ENCODE data around the gene RBM19. TPM values are rescaled to one million over a fixed set of nuclear protein-coding genes. Genes with fewer than 3 reads are reported as not detected.

The RBM19 gene
- polyA plus RNA-seq, 1 donor: 27.2 TPM

DNA sequence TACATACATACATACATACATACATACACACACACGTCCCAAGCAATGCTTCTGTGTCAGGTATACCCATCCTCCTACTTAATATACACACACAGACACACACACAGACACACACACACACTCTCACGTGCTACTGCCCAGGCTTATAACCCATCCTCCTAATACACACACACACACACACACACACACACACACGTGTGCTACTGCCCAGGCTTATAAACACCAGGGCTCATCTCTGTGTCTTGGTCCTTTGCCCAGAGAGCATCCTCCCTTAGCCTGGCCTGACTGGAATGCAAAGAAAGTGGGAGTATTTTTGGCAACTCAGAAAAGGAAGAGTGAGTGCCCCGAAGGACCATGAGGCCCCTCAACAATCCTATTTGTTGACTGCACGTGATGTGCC, 129.0 kb downstream of the RBM19 start:
- Histone ChIP-seq H3K27me3 (ENCODE audit: control insufficient read depth, insufficient read depth, low read length) (no peaks in the 10 kb centered on the region), H3K36me3 (ENCODE audit: control insufficient read depth, insufficient read depth, low read length) (no peaks in the 10 kb centered on the region), H3K27ac (ENCODE audit: low read length) (no peak overlapping the region), H3K9me3 (ENCODE audit: control insufficient read depth, low read depth, low read length) (no peaks in the 10 kb centered on the region), H3K4me3 (ENCODE audit: low read length) (no peak overlapping the region), H3K4me1 (ENCODE audit: control insufficient read depth, insufficient read depth, low read length) (no peaks in the 10 kb centered on the region)
- WGBS (ENCODE audit: insufficient coverage, low lambda C conversion rate): no CpG with 5 or more reads among the region's 5 CpGs
- no peak for DNase-seq

DNA sequence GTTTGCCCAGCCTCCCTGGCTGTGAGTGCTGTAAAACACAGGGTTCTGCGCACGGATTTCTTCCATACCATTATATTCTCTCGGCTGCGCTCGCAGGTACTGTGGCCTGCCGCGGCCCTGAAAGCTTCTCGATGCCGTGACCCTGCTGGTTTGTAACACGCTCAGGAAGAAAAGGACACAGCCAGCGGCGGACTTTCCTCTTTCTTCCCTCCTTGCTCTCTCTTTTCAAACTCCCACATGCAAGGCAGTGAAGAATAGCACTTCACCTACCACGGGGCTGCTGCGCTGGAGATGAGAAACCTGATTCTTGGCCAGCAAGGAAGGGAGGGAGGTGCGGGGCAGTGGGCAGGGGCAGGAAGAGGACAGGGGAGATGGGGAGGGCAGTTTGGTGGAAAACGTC, 130.2 kb downstream of the RBM19 start:
- no peaks in the 10 kb centered on the region for H3K36me3 ChIP-seq (ENCODE audit: control insufficient read depth, insufficient read depth, low read length)
- 60% methylated on average over 1 of the region's 16 CpGs for WGBS (ENCODE audit: insufficient coverage, low lambda C conversion rate)
- DNase-seq: no peak
- H3K4me3 ChIP-seq (ENCODE audit: low read length): no peak overlapping the region
- H3K27me3 ChIP-seq (ENCODE audit: control insufficient read depth, insufficient read depth, low read length): no peaks in the 10 kb centered on the region
- H3K9me3 ChIP-seq (ENCODE audit: control insufficient read depth, low read depth, low read length): no peaks in the 10 kb centered on the region
- no peak overlapping the region for H3K27ac ChIP-seq (ENCODE audit: low read length)
- H3K4me1 ChIP-seq (ENCODE audit: control insufficient read depth, insufficient read depth, low read length): no peaks in the 10 kb centered on the region

DNA sequence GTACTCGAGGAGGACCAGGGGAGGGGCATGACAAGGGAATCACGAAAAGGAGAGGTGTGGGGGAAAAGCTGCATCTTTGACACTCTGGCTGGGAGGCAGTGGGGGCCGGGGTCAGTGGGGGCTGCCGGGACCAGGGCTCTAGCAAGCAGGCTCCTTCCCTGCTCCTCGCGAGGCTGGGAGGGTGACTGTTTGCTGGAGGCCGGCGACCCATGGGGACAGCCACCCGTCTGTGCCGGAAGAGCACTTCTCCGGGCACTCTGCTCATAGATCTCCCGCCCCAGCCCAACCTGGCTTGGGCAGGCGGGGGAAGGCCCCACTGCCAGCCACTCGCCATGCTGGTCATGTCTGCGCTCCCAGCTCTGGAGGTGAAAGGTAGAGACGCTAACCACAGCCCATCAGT, 130.7 kb downstream of the RBM19 start:
- no peaks in the 10 kb centered on the region for H3K4me1 ChIP-seq (ENCODE audit: control insufficient read depth, insufficient read depth, low read length)
- no peak for DNase-seq
- no CpG with 5 or more reads among the region's 16 CpGs for WGBS (ENCODE audit: insufficient coverage, low lambda C conversion rate)
- no peaks in the 10 kb centered on the region for H3K27me3 ChIP-seq (ENCODE audit: control insufficient read depth, insufficient read depth, low read length)
- no peak overlapping the region for H3K27ac ChIP-seq (ENCODE audit: low read length)
- H3K9me3 ChIP-seq (ENCODE audit: control insufficient read depth, low read depth, low read length): no peaks in the 10 kb centered on the region
- H3K36me3 ChIP-seq (ENCODE audit: control insufficient read depth, insufficient read depth, low read length): no peaks in the 10 kb centered on the region
- no peak overlapping the region for H3K4me3 ChIP-seq (ENCODE audit: low read length)

DNA sequence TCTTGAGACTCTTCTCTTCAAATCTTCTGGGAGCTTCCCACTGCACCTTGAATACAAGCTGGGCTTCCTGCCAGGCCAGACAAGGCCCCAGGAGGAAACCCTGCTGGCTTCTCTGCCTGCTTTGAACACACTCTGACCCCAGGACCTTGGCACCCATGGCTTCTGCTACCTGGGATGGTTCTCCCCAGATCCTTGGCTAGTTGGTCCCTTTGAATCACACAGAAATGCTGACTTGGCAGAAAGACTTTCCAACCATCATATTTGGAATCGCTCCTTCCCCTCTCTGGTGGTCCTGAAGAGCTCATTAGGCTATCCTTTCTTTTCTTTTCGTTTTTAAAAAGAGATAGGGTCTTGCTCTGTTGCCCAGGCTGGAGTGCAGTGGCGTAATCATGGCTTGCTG, 132.7 kb downstream of the RBM19 start:
- Histone ChIP-seq H3K36me3 (ENCODE audit: control insufficient read depth, insufficient read depth, low read length) (no peaks in the 10 kb centered on the region), H3K9me3 (ENCODE audit: control insufficient read depth, low read depth, low read length) (no peaks in the 10 kb centered on the region), H3K27me3 (ENCODE audit: control insufficient read depth, insufficient read depth, low read length) (no peaks in the 10 kb centered on the region), H3K4me1 (ENCODE audit: control insufficient read depth, insufficient read depth, low read length) (no peaks in the 10 kb centered on the region), H3K4me3 (ENCODE audit: low read length) (no peak overlapping the region), H3K27ac (ENCODE audit: low read length) (no peak overlapping the region)
- WGBS (ENCODE audit: insufficient coverage, low lambda C conversion rate): 100% methylated on average over 2 of the region's 3 CpGs
- no peak for DNase-seq

DNA sequence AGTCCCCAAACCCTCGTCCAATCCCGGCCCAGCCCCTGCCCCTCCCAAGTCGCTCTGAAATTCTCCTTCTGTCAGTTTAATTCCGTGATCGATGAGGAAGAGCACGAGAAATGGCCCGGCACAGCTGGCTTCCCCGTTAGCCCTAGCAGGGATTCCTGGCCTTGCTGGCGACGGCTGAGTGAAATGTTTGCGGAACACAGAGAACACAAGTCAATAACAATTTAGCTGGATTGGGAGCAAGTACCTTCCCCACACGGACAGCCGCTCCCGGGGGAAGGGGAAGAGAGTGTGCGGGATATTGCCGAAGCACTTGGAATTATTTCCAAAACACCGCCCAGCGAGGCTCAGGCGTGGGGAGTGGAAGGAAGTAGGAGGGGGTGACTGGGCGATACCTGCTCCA, 134.6 kb downstream of the RBM19 start:
- H3K27ac ChIP-seq (ENCODE audit: low read length): no peak overlapping the region
- no peaks in the 10 kb centered on the region for H3K36me3 ChIP-seq (ENCODE audit: control insufficient read depth, insufficient read depth, low read length)
- no peaks in the 10 kb centered on the region for H3K9me3 ChIP-seq (ENCODE audit: control insufficient read depth, low read depth, low read length)
- no peak overlapping the region for H3K4me3 ChIP-seq (ENCODE audit: low read length)
- no peaks in the 10 kb centered on the region for H3K4me1 ChIP-seq (ENCODE audit: control insufficient read depth, insufficient read depth, low read length)
- no peaks in the 10 kb centered on the region for H3K27me3 ChIP-seq (ENCODE audit: control insufficient read depth, insufficient read depth, low read length)
- no CpG with 5 or more reads among the region's 20 CpGs for WGBS (ENCODE audit: insufficient coverage, low lambda C conversion rate)
- no peak for DNase-seq

DNA sequence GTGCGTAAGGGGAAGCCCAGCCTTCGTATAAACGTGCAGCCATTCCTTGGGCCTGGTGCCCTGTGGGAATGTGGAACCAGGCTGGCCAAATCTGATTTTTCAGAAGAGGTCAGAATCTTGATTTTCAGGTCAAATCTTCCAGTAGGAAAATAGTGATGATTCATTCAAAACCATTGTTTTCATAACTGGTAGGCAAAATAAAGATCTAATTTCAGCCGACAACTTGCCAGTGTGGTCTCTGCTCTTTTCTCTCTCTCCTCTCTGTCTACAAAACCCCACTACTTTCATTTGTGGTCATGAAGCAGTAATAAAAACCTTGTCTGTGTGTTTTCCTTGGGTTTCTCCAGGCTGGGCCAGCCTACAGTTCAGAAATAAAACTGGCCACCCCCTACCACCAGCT, 135.1 kb downstream of the RBM19 start:
- no peaks in the 10 kb centered on the region for H3K27me3 ChIP-seq (ENCODE audit: control insufficient read depth, insufficient read depth, low read length)
- 80% methylated on average over 3 of the region's 4 CpGs for WGBS (ENCODE audit: insufficient coverage, low lambda C conversion rate)
- H3K4me1 ChIP-seq (ENCODE audit: control insufficient read depth, insufficient read depth, low read length): no peaks in the 10 kb centered on the region
- no peak overlapping the region for H3K27ac ChIP-seq (ENCODE audit: low read length)
- H3K36me3 ChIP-seq (ENCODE audit: control insufficient read depth, insufficient read depth, low read length): no peaks in the 10 kb centered on the region
- DNase-seq: no peak
- no peaks in the 10 kb centered on the region for H3K9me3 ChIP-seq (ENCODE audit: control insufficient read depth, low read depth, low read length)
- no peak overlapping the region for H3K4me3 ChIP-seq (ENCODE audit: low read length)

DNA sequence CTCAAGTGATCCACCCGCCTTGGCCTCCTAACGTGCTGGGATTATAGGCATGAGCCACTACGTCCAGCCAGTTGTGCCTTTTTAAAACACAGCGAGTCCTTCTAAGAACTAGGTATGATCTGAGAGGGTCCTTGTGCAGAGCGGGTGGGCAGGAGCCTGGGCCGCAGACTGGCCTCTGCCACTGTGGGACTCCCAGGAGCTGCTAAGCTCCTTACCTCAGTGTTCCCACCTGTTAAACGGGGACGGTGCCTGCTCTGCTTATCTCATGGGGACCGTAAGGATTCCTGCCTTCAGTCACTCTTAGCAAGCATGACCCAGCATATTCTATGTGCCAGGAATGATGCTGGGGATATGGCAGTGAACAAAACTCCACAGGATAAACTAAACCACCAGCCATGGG, 136.9 kb downstream of the RBM19 start:
- WGBS (ENCODE audit: insufficient coverage, low lambda C conversion rate): no CpG with 5 or more reads among the region's 9 CpGs
- Histone ChIP-seq H3K9me3 (ENCODE audit: control insufficient read depth, low read depth, low read length) (no peaks in the 10 kb centered on the region), H3K4me1 (ENCODE audit: control insufficient read depth, insufficient read depth, low read length) (no peaks in the 10 kb centered on the region), H3K36me3 (ENCODE audit: control insufficient read depth, insufficient read depth, low read length) (no peaks in the 10 kb centered on the region), H3K27ac (ENCODE audit: low read length) (no peak overlapping the region), H3K27me3 (ENCODE audit: control insufficient read depth, insufficient read depth, low read length) (no peaks in the 10 kb centered on the region), H3K4me3 (ENCODE audit: low read length) (no peak overlapping the region)
- DNase-seq: no peak

DNA sequence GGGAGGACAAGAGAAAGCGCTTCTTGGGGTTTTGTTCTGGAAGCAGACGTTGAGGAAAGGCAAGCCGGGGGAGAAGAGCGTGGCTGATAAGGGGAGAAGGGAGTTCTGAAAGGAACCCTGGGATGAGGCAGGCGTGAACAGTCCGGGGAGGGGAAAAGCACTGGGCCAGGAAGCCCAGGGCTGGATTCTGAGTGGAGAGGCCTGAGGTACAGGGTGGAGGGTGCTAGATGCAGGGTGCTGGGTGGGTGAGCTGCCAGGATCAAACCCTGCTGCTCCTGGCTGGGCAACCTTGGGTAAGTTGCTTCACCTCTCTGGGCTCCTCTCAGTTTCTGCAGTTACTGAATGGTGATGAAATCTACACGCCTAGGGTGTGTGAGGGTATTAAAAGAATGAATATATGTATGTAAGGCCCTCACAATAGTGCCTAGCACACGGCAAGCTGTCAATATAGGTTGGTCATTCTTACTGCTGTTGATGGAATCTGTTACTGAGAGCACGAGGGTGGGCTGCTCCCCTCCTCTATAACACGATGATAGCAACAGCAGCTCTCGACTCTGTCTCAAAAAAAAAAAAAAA, 138.5 kb downstream of the RBM19 start:
- WGBS (ENCODE audit: insufficient coverage, low lambda C conversion rate): no CpG with 5 or more reads among the region's 11 CpGs
- Histone ChIP-seq H3K27me3 (ENCODE audit: control insufficient read depth, insufficient read depth, low read length) (no peaks in the 10 kb centered on the region), H3K36me3 (ENCODE audit: control insufficient read depth, insufficient read depth, low read length) (peaks cover 1% of the 10 kb centered on the region), H3K9me3 (ENCODE audit: control insufficient read depth, low read depth, low read length) (no peaks in the 10 kb centered on the region), H3K4me1 (ENCODE audit: control insufficient read depth, insufficient read depth, low read length) (no peaks in the 10 kb centered on the region), H3K27ac (ENCODE audit: low read length) (no peak overlapping the region), H3K4me3 (ENCODE audit: low read length) (no peak overlapping the region)
- no peak for DNase-seq

DNA sequence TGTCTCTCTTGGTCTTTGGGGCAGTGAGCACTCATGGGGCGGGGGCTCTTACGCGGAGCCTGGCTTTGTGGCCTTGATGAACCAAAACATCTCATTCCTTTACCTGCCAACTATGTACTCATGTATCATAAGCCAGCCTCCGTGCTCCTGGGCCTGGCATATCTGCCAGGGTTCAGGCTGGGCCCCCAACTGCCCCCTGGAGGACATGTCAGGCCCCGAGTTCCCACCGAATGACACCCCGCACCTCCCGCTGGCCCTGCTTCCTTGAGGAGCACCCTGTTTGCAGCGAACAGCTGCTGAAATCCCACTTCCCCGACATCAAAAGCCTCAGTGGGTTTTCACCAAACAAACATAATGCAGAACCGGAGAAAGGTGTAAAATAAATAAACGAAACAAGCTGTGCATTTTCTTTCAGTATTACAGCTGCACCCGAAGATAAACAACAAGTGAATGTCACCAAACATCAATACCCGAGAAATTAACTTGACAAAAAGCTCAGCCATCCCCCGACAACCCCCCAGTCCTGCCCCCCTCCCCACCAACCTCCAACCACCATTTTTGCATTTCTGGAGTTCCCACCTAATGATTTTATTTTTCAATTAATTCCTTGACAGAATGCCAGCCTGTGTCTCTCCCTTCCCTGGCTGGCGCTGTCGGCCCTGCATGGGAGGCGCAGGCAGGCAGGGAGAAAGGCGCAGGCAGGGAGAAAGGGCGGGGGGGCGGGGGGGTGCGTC, 139.2 kb downstream of the RBM19 start:
- H3K27me3 ChIP-seq (ENCODE audit: control insufficient read depth, insufficient read depth, low read length): no peaks in the 10 kb centered on the region
- WGBS (ENCODE audit: insufficient coverage, low lambda C conversion rate): no CpG with 5 or more reads among the region's 22 CpGs
- H3K4me3 ChIP-seq (ENCODE audit: low read length): no peak overlapping the region
- H3K27ac ChIP-seq (ENCODE audit: low read length): no peak overlapping the region
- H3K9me3 ChIP-seq (ENCODE audit: control insufficient read depth, low read depth, low read length): no peaks in the 10 kb centered on the region
- H3K4me1 ChIP-seq (ENCODE audit: control insufficient read depth, insufficient read depth, low read length): no peaks in the 10 kb centered on the region
- DNase-seq: no peak
- H3K36me3 ChIP-seq (ENCODE audit: control insufficient read depth, insufficient read depth, low read length): peaks cover 3% of the 10 kb centered on the region

DNA sequence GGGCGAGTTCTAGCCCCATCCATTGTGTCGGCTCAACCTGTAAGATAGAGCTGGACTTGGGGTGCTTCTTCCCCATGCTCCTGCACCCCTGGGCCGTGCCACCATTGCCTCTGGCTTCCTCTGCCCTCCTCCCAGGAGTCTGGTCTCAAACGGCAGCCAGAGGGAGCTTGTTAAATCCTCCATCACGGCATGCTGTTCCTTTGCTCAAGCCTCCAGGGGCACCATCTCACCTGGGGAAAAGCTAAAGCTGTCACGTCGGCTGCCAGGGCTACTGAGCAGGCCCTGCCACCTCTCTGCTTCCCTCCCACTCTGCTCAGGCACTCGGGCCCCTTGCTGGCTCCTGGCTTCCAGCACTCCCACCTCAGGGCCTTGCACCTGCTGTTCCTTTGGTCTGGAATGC, 140.4 kb downstream of the RBM19 start:
- whole genome bisulfite sequencing (ENCODE audit: insufficient coverage, low lambda C conversion rate): no CpG with 5 or more reads among the region's 8 CpGs
- no peaks in the 10 kb centered on the region for H3K4me1 ChIP-seq (ENCODE audit: control insufficient read depth, insufficient read depth, low read length)
- no peaks in the 10 kb centered on the region for H3K27me3 ChIP-seq (ENCODE audit: control insufficient read depth, insufficient read depth, low read length)
- no peaks in the 10 kb centered on the region for H3K9me3 ChIP-seq (ENCODE audit: control insufficient read depth, low read depth, low read length)
- peaks cover 6% of the 10 kb centered on the region for H3K36me3 ChIP-seq (ENCODE audit: control insufficient read depth, insufficient read depth, low read length)
- no peak overlapping the region for H3K4me3 ChIP-seq (ENCODE audit: low read length)
- no peak for DNase-seq
- no peak overlapping the region for H3K27ac ChIP-seq (ENCODE audit: low read length)

DNA sequence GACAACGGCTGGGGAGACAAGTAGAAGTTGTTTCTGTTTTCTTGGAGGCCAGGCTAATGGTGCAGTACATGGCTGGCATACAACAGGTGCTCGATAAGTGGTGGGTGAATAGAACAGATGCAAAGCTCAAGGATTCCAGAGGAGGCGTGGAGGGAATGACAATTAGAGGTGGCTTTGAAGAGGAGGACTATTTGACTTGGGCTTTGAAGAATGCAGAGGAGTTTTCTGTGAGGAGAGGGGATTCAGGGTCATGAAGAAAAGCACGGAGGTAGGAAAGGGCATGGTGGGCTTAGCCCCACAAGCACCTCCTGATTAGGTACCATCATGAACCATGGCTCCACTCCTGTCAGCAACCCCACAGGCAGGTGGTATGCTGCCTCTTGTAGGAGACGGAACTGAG, 142.3 kb downstream of the RBM19 start:
- WGBS (ENCODE audit: insufficient coverage, low lambda C conversion rate): no CpG with 5 or more reads among the region's 5 CpGs
- Histone ChIP-seq H3K27ac (ENCODE audit: low read length) (no peak overlapping the region), H3K4me3 (ENCODE audit: low read length) (no peak overlapping the region), H3K36me3 (ENCODE audit: control insufficient read depth, insufficient read depth, low read length) (peaks cover 6% of the 10 kb centered on the region), H3K4me1 (ENCODE audit: control insufficient read depth, insufficient read depth, low read length) (no peaks in the 10 kb centered on the region), H3K27me3 (ENCODE audit: control insufficient read depth, insufficient read depth, low read length) (no peaks in the 10 kb centered on the region), H3K9me3 (ENCODE audit: control insufficient read depth, low read depth, low read length) (no peaks in the 10 kb centered on the region)
- DNase-seq: no peak
